NCI-H774 (cell line): ENCODE measurements around the gene PYDC1.
"Not testable (repeated sequence)": the region's sequence is repeated elsewhere in the genome, so short reads cannot be mapped to it uniquely, and the experiment has no call there.

Experiments
- DNase-seq: peaks from one replicate; lab custom pipeline; 2025; lab: John Stamatoyannopoulos, UW

PYDC1 gene

GRCh38 chr16:31216422-31217135 lies at the start of gene PYDC1:
TSS of gene PYDC1 (minus strand) at chr16:31217135. CDS start at chr16:31217028, 107 bp downstream.
- DNase-seq, result no peak

- DNase-seq, result no peak
Observed at GRCh38 chr16:31265329-31266245, 48.7 kb upstream of the PYDC1 start.

- no peak for DNase-seq
Observed at GRCh38 chr16:31262084-31262483, 45.1 kb upstream of the PYDC1 start.

- DNase-seq, result no peak
Observed at GRCh38 chr16:31260136-31260931, 43.4 kb upstream of the PYDC1 start.

- DNase-seq, result no peak
Observed at GRCh38 chr16:31258366-31258765, 41.4 kb upstream of the PYDC1 start.

GRCh38 chr16:31256466-31256865 lies 39.5 kb upstream of the PYDC1 start:
- DNase-seq, result no peak

GRCh38 chr16:31253642-31254045 lies 36.7 kb upstream of the PYDC1 start:
- DNase-seq, result no peak

- no peak for DNase-seq
Observed at GRCh38 chr16:31251435-31251834, 34.5 kb upstream of the PYDC1 start.

- no peak for DNase-seq
Observed at GRCh38 chr16:31250782-31251384, 33.9 kb upstream of the PYDC1 start.

GRCh38 chr16:31248344-31248743 lies 31.4 kb upstream of the PYDC1 start:
- DNase-seq, result no peak

GRCh38 chr16:31246296-31246695 lies 29.4 kb upstream of the PYDC1 start:
- DNase-seq, result no peak

- not testable (repeated sequence) for DNase-seq
Observed at GRCh38 chr16:31245598-31245997, 28.7 kb upstream of the PYDC1 start.

- DNase-seq, result no peak
Observed at GRCh38 chr16:31243734-31244670, 27.1 kb upstream of the PYDC1 start.

GRCh38 chr16:31242206-31242605 lies 25.3 kb upstream of the PYDC1 start:
- no peak for DNase-seq

GRCh38 chr16:31238041-31238440 lies 21.1 kb upstream of the PYDC1 start:
- DNase-seq, result no peak

- no peak for DNase-seq
Observed at GRCh38 chr16:31229501-31229900, 12.6 kb upstream of the PYDC1 start.

GRCh38 chr16:31228206-31228605 lies 11.3 kb upstream of the PYDC1 start:
- DNase-seq, result no peak

GRCh38 chr16:31225193-31225592 lies 8.3 kb upstream of the PYDC1 start:
- DNase-seq, result no peak

GRCh38 chr16:31224092-31224955 lies 7.4 kb upstream of the PYDC1 start:
- no peak for DNase-seq

GRCh38 chr16:31223044-31223443 lies 6.1 kb upstream of the PYDC1 start:
- DNase-seq, result no peak
